Renal pelvis (tissue), 4 donors: Measurements from ENCODE around the gene ERN1. TPM values are rescaled to one million over a fixed set of nuclear protein-coding genes. Genes with fewer than 3 reads are reported as not detected.

Experiments
- DNase-seq: peaks from one replicate; pipeline ENCODE4 v3.0.0-alpha.2; 2013
- polyA plus RNA-seq, 3 donors: library from polyadenylated mRNA; unstranded; fragments of 120-200 nt; gene quantifications; one replicate each; pipeline ENCODE4 v1.2.1, GENCODE V29; 2013; ENCODE audit not compliant: insufficient read length in 3 of 3

Gene ERN1
- polyA plus RNA-seq, 3 donors: 8.3 to 9.3 (median 8.7) TPM

GRCh38 chr17:64061178-64061898 is 68.6 kb downstream of the ERN1 start:
- no peak for DNase-seq

DNA sequence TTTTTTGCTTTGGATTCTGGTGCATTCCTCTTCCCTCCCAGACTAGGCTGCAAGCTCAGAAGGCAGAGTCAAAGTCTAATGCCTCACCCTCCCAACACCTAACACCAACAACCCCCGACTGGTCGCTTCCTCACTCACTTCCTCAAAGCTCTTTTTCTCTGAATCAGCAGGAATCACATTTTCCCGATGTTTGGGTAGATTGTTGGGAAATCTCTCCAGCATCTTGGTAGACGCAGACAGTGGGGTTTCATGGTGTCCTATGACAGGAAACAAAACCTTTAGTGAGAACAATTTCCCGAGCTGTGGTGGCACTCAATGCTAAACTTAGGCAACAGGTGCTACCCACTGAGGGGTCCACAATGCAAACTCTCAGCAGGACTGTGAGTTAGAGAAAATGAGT is 69.6 kb downstream of the ERN1 start:
- DNase-seq: no peak

- DNase-seq: no peak
Measured at GRCh38 chr17:64059756-64060155, 70.2 kb downstream of the ERN1 start.

DNA sequence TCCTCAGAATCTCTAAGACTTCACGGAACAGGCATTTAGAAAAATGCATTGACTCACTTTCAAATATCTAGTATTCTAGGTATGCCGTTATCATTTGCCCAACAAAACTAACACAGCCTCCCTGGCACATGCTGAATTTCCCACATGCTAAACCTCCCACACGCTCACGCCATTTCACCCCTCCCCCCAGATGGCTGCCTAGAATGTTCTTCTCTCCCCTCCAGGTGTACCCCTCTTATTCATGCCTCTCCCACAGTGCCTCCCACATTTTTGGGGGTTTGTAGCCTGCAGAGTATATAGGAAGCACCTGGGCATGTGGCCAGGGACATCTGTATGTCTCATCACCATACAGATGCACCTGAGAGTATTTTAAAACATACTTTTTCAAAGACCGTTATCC is 71.3 kb downstream of the ERN1 start:
- DNase-seq: no peak

DNA sequence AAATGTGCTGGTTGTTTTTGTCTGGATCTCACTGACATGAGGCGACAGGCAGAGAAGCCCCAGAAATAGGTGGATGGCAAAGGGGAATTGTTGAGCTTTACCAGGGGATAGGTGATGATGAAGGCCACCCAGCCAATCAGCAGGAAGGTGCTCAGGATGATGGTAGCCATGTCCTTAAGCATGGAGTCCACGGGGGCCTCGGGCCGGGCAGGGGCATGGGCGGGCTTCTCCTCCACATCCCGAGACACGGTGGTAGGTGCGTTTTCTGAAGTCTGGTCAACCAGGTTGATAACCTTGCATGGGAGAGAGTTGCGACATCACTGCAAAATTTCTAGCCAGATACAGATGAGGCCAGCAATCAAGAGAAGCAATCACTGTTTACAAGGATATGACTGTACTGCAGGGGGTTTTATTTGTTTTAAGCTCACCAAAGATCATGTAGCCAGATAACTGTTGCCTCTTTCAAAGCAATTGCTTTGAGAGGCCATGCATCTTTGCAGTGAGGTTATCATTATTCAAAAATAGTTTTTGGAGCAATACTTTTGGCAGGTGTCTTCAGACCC is 72.2 kb downstream of the ERN1 start:
- DNase-seq: no peak

DNA sequence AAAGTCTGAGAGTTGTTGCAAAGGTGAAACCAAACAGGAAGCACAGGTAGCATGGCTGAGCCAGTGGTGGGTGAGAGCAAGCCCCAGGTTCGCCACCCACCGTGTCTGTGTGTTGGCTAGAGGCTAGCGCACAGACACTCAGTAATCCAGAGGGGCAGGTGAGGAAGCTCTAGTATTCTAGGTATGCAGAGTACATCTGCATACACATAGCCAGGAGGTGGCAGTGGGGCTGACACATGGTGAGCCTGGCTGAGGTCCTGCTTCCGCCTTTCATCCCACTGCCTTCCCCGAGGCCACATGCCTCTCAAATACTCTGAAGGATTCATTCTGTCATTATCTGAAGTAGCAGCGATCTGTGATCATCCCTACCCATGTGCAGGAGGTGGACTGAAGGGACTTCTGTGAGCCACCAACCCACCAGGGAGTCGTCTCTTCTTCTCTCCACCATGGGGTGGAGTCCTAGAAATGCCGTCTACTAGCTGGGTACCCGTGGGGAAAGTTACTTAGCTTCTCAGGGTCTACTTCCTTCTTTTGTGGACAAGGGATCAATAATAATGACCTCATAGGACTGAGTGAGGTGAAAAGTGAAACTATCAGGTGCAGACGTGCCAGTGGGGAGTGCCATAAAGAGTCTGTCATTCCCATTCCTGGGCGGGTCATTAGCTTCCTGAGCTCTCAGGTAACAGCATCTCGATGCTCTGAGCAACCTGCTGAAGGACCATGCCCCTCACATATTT is 73.5 kb downstream of the ERN1 start:
- DNase-seq: no peak

- no peak for DNase-seq
Measured at GRCh38 chr17:64055183-64056142, 74.5 kb downstream of the ERN1 start.

- DNase-seq: no peak
Measured at GRCh38 chr17:64054304-64054703, 75.6 kb downstream of the ERN1 start.

DNA sequence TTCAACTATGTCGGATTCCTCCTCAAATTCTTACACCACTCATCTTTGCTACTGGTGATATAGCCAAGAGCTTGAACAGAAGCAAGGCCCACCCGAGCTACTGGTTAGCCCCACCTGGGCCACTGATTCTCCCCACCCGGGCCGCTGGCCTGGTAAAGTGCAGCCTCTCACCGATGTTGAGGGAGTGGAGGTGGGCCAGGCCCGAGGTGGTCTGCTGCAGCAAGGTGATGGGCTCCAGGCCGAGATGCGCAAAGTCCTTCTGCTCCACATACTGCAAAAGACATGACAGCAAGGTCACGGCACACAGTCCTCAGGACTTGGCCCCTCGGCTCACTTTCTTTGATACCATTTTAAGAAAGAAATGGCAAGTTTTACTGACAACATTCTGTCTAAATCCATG is 76.8 kb downstream of the ERN1 start:
- DNase-seq: no peak

GRCh38 chr17:64051153-64051552 is 78.8 kb downstream of the ERN1 start:
- no peak for DNase-seq

DNA sequence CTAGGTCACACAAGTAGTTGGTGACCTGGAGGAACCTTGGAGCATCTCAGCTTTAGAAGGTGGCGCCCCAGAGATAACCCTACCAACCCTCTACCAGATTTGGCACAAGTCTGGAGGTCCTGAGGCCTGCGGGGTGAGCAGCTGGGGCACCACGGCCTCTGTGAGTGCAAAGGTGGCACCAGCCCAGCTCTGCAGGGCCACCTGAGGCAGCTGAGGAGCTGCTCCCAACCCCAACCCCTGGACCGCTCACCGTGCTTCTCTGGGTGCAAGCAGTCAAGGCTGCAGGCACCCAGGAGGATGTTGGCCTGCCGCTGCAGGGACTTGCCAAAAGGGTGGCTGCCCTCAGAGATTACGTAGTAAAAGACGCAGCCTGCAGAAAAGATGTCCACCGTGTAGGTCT is 81.1 kb downstream of the ERN1 start:
- no peak for DNase-seq

- no peak for DNase-seq
Measured at GRCh38 chr17:64045176-64045575, 84.8 kb downstream of the ERN1 start.

GRCh38 chr17:64042700-64043485 is 87.1 kb downstream of the ERN1 start:
- no peak for DNase-seq

DNA sequence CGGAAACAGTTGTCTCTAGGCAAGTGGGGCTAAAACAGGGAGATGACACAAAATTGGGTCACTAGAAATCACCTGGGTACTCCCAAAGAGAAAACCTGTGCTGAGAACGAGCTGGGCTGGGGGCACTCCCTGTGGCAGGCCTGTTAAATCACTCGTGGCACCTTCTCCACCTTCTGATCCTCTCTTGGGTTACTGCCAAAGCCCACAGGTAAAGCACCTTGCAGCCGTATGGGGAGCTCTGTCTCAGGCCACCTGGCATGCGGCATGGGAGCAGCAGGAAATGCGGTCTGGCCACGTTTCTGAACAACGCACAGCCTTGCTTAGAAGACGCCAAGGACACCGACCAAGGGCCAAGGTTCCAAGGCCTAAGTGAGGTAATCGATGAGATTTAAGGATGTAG is 88.0 kb downstream of the ERN1 start:
- DNase-seq: no peak

- DNase-seq: no peak
Measured at GRCh38 chr17:64040206-64040605, 89.7 kb downstream of the ERN1 start.

GRCh38 chr17:64039106-64039400 is 90.9 kb downstream of the ERN1 start:
- no peak for DNase-seq

DNA sequence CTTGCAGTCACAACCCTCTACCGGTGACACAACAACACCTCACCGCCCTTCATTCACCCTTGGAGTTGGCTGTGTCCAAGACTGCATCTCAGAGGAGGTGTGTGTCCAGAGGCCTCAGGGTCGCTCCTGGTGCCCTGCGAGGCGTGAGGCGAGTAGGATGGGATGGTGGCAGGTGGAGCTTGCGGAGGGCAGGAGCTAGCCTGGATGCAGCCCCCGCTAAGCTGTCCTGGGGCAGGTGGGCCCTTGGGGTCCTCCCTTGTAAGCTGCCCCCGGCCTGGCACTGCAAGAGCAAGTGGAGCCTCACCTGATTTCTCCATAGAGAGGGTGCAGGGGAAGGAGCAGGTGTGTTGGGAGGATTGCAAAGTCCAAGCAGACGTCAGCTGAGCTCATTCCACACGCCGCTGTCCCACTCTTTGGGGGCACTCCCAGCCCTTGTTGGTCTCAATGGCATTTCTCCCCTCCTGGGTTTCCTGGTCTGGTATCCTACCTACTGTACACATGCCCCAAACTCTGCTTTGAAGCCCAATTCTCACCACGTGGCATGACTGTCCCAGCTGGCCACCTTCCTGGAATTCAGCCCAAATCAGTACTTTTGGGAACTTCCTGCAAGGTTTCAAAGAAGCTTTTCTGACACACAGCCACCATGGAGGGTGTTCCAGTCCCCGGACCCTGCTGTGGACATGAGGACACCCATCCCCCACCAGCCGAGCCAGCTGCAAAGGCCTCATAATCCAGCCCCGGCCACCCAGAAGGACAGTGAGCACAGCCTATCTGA is 91.4 kb downstream of the ERN1 start:
- DNase-seq: no peak

DNA sequence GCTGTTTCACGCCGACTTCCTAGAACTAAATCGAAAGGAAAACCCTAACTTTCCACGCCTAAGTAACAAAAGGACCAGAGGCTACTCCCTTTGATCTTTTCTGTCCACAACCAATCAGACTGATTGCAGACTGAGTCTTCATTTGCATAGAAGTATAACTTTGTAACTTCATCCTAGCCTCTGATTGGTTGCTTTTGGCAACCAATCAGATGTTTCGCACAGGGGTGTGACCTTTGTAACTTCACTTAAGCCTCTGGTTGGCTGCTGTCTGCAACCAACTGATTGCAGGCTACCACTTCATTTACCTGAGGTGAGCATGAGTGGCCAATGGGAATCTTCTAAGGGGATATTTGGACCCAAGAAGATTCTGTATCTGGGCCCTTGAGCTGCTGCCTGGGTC is 92.1 kb downstream of the ERN1 start:
- DNase-seq: no peak

DNA sequence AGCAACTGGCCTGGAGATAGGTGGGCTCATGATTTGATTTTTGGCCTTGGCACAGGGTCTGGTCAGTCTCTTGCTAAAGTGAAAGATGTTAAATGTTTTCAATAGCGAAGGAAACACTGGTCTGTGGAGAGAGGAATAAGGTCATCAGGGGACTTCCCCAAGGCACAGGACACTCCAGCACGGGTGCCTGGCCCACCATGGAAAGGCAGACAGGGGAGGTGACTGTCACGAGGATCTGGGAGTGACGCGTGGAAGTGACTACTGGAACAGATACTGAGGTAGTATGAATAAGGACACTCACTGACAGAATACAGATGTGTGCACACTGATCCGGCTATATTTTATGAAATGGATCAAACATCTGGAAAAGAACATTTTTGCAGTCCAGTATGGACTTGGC is 92.8 kb downstream of the ERN1 start:
- no peak for DNase-seq

DNA sequence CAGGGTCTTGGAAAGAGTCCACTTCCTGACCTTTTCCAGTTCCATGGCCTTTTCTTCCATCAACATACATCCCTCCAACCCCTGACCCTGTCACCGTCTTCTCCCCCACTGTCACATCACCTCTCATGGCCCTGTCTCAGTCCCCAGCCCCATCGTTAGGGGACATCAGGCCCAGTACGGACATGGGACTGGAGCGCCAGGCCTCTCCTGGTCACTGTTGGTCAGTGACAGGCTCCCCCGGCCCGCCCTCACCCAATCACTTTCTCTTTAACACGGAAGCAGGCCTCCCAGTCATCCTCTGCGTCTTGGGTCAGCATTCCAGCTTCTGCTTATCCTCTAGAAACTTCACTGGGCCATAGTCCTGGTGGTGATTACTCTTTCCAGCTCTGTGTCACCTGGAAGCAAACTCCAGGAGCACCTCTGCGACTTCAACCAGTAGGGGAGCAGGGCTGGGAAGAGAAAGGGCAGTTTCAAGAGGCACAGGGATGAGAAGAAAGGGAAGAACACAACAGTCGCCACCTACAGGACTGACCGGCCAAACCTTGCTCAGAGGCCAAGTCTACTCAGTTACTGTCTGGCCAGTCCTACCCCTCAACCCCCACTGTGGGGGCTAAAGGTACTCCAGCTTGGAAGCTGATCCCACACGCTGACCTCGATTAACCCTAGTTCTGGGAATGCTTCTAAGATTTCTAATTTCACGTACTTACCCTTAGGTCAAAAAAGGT is 93.6 kb downstream of the ERN1 start:
- no peak for DNase-seq
